ENCODE data around the gene FBLN7. TPM values are rescaled to one million over a fixed set of nuclear protein-coding genes. Genes with fewer than 3 reads are reported as not detected.

FBLN7 gene
- total RNA-seq, 1 experiment from 2014 or later = 5.1 TPM

GRCh38 chr2:112156152-112156986 is 18.2 kb downstream of the FBLN7 start:
- DNase-seq (ENCODE audit: low read depth) = peak; percentile 81

- peak; percentile 38 for DNase-seq (ENCODE audit: low read depth)
These were observed 19.3 kb downstream of the FBLN7 start for GRCh38 chr2:112157472-112157871.

DNA sequence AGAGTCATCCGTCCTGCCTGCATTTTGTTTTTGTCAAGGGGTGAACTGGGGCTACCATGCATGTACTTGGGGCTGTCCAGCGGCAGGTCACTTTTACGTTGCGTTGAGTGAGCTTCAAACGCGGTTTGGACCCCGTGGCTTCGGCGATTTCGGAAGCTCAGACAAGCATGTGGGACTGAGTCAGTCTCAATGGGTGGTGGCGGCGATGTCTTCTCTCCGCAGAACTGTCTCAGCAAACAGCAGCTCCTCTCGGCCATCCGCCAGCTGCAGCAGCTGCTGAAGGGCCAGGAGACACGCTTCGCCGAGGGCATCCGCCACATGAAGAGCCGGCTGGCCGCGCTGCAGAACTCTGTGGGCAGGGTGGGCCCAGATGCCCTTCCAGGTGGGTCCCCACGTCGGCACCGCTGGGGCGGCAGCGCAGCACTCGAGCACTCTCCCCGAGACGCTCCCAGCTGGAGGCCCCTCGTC is 21.3 kb downstream of the FBLN7 start:
- peak; percentile 77 for DNase-seq (ENCODE audit: low read depth)

DNA sequence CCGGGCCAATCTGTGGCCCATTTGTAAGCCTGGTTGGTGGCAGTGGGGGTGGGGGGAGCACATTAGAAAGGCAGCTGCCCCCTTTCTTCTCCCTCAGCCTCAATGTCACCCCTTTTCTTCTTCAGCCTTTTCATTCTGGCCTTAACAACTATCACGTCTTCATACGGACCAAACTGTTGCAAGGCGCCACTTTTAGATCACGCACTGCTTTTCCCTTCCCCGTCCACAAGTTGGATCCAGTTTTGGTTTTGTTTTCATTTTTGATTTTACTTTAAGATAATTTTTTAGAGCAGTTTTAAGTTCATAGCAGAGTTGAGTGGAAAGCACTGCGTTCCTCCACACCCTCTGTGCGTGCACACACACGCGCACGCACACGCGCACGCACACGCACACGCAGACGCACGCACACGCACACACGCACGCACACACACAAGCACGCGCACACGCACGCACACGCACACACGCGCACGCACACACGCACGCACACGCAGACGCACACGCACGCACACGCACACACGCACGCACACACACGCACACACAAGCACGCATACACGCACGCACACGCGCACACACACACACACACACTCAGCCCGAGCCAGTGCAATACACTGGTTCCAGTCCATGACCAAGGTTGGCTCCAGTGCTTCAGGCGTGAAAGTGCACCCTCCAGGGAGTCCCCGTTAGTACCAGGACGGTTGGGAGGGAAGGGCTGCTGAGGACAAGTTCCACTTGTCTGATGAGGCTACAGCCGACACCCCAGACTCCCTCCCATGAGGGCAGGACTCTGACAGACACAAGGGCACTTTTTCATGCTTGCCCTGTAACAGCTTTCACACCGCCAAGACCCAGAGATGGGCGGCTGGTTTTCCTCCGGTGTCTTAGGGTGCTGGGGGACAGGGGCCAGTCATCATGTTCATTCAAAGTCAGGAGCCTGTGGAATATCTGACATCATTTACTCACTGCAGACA is 22.4 kb downstream of the FBLN7 start:
- DNase-seq (ENCODE audit: low read depth) = no peak

- no peak for DNase-seq (ENCODE audit: low read depth)
These were observed 23.4 kb downstream of the FBLN7 start for GRCh38 chr2:112161431-112162145.

DNA sequence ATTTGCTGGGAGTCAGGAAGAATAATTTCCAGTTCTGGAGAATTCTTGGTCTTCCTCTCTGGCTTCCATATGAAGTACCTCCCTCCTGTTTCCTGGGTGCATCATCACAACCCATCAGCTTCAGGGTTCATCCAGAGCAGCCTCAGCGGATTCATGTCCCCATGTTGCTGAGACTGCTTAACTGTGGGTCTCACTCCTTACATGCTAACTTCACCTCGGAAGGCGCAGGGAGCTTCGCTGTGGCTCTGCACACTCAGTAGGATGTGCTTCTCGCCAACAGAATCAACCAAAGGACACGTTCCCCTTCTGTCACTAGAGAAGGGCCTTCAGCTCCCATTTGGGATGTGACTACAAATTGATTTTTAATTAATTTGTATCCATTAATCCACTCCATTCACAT is 24.2 kb downstream of the FBLN7 start:
- DNase-seq (ENCODE audit: low read depth) = no peak

DNA sequence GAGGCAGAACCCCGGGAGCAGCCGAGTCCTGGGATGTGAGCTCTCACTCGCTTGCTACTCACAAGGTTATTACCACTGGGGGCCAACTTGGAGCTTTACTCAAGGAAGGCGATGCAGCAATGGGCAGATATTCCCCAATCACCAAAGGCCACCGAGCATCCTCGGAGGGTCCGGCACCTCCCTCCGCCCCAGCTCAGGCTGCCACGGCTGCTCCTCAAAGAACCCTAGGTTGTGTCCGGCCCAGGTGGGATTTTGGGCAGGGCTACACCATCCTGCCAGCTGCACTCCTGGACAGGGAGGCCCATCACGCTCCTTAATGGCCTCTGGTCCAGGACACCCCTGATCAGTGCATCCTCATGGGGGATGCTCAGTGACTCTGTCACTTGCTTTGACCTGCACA is 24.8 kb downstream of the FBLN7 start:
- DNase-seq (ENCODE audit: low read depth) = no peak

DNA sequence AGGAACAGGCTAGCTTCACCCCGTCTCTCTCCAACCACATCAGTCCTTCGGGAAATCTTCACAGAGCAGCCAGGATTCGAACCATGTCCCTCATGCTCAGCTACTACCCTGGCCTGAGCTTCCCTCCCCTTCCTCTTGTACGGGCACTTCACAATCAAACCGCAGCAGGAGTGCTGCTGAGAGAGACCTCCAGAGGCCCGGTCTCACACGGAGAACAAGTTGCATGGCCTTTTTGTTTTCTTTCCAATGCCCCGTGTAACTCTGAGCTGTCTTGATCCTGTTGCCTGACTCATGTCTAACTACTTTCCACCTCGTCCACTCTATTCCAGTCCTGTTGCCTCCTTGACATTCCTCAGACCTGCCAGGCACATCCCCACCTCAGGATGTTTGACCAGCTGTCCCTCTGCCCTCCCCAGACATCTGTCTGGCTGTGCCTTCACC is 25.4 kb downstream of the FBLN7 start:
- DNase-seq (ENCODE audit: low read depth) = peak; percentile 64

- DNase-seq (ENCODE audit: low read depth) = no peak
These were observed 26.7 kb downstream of the FBLN7 start for GRCh38 chr2:112164876-112165275.

- no peak for DNase-seq (ENCODE audit: low read depth)
These were observed 27.1 kb downstream of the FBLN7 start for GRCh38 chr2:112165296-112165695.

- no peak for DNase-seq (ENCODE audit: low read depth)
These were observed 28.8 kb downstream of the FBLN7 start for GRCh38 chr2:112166806-112167499.

DNA sequence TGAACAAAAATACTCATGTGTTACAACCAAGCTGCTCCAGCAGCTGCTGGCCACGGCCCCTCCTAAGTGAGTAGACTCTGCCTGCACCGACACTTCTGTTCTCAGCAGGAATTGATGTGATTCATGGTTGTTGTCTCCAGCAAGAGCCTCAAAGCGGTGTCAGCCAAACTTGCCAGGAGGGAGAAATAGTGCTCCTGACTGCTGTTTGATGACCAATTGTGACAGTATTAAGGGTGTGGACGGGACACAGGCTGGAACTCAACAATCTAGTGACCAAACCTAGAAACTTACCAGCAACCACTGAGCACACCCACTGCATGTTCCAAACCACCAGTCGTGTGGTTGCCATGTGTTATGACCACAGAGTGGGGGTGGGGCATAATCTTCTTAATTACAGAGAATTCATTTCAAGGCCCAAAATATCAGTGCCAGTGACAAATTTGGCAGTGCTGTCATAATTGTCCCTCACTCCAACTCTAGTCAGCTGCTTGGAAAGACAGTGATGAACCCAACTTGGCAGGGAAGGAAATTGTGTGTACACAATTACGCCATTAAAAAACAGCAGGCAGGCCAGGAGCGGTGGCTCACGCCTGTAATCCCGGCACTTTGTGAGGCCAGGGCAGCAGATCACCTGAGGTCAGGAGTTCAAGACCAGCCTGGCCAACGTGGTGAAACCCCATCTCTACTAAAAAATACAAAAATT is 30.4 kb downstream of the FBLN7 start:
- peak; percentile 68 for DNase-seq (ENCODE audit: low read depth)

DNA sequence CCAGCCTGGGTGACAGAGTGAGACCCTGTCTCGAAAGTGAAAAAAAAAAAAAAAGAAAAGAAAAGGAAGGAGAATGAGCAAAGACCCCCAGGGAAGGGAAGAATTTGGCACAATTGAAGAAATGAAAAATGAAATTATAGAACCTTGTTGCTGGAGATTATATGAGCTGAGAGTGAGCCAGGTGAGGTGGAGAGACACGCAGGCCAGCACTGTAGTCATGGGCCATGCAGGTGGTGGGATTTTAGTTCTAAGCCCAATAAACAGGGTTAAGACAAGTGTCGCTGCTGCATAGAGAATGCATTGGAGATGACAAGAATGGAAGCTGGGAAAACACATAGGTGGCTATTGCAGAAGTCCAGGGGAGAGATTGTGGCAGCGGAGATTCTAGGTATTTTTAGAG is 32.3 kb downstream of the FBLN7 start:
- no peak for DNase-seq (ENCODE audit: low read depth)

GRCh38 chr2:112173646-112174319 is 35.6 kb downstream of the FBLN7 start:
- no peak for DNase-seq (ENCODE audit: low read depth)

DNA sequence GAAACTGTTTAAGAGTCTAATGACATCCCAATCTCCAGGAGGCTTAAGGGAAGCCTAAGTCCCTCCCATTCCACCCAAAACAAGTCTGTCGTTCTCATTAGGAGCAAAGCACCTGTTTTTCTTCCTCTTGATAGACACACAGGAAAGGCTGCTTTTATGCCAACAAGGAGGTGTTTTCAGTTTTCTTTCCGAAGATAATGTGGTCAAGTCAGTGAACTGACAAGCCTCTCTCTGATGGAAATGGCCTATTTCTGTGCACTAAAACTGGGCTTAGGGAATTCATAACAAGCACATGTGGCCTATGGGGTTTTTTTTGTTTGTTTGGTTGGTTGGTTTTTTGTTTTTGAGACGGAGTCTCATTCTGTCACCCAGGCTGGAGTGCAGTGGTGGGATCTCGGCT is 36.2 kb downstream of the FBLN7 start:
- no peak for DNase-seq (ENCODE audit: low read depth)

DNA sequence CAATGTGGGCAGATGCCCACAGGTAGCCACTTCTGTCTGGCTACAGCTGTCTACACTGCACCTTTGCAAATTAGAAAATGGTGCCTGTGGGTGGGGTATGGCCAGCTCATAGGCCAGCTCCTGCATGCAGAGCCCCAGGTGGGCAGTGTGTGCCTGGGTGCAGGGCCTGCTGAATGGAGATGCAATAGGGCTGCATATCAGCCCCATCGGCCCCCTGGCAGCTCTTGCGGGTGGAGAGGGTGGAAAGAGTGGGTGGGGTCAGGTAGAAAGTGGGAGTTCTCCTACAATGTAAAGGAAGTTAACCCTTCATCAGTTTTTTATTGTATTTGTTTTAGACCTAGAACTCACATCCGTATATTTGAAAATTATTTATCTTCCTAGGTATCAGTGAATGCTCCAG is 37.1 kb downstream of the FBLN7 start:
- no peak for DNase-seq (ENCODE audit: low read depth)

GRCh38 chr2:112175958-112176573 is 37.9 kb downstream of the FBLN7 start:
- DNase-seq (ENCODE audit: low read depth) = no peak

DNA sequence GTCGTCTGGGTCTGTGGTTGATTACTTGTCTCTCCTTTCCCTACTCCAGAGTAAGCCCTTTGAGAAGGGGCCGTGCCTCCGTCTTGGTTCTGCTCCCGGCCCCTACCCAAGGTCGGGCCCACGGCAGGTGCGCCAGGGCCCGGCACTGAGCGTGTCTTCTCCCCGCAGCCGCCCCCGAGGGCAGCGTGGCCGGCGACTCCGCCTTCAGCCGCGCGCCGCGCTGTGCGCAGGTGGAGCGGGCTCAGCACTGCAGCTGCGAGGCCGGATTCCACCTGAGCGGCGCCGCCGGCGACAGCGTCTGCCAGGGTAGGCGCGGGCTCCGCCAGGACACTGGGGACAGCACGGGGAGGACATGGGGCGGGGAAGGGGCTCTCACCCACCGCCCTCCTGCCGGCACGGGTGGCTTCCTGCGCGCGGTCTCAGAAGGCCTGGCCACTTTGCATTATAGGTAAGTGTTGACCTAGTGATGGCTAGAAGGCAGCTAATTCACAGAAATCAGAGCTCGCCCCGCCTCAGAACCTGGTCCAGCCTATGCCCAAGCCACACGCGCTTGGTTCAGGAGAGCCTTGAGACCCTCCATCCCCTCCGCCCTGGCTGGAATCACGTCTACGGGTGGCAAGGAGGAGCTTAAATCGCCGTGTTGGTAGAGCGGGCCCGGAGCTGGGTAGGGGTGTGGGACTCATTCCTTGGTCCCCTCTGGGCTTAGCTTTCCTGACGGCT is 43.5 kb downstream of the FBLN7 start:
- DNase-seq (ENCODE audit: low read depth) = no peak

DNA sequence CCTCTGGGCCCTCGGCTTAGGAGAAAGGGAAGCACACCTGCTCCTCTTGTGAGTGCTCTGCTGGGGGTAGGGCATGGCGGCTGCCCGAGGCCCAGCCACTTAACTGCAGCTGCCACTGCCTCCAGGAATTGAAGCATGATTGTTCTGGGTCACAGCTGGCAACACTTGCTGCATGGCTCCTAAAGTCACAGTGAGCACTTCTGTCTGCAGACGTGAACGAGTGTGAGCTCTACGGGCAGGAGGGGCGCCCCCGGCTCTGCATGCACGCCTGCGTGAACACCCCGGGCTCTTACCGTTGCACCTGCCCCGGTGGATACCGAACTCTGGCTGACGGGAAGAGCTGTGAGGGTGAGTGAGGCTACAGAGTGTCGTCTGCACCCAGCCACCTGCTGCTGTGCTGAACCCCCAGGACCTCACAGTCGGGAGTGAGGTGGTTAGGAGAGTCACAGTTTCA is 44.4 kb downstream of the FBLN7 start:
- no peak for DNase-seq (ENCODE audit: low read depth)
